K562 treated with DMSO at 1 percent for 24 hours (cell line): ENCODE data around the gene UQCC2. TPM values are rescaled to one million over a fixed set of nuclear protein-coding genes. Genes with fewer than 3 reads are reported as not detected.

Experiments
- total RNA-seq: library from RNA; unstranded; fragments of 300-600 nt; gene quantifications from 2 replicates; pipeline ENCODE4 v1.2.3, GENCODE V29; 2022; ENCODE audit warnings: low read depth; ENCODE audit not compliant: insufficient read depth

The UQCC2 gene
- total RNA-seq: 64.5 and 93.6 TPM in 2 replicates

GRCh38 chr6:33711140-33712129 is at the start of gene UQCC2:
Gene UQCC2 (minus strand): TSS chr6:33711700. CDS start chr6:33711686, 14 bp downstream.

GRCh38 chr6:33746651-33747100 is 35.2 kb upstream of the UQCC2 start, which contains the start of gene IP6K3:
Gene IP6K3 (minus strand): TSS chr6:33746905. CDS start chr6:33735476, 11,429 bp downstream.

Other genes starting within 250 kb of the UQCC2 start
- 33.3 and 36.6 TPM in 2 replicates for gene BAK1, start 131.4 kb downstream of the UQCC2 start, total RNA-seq
- 17.1 and 18.9 TPM in 2 replicates for gene ITPR3, start 90.4 kb downstream of the UQCC2 start, total RNA-seq
- not detected in 2 replicates for gene IP6K3, start 35.2 kb upstream of the UQCC2 start, total RNA-seq
- gene LEMD2, start 77.4 kb upstream of the UQCC2 start, total RNA-seq: 68.6 and 71.9 TPM in 2 replicates
- not detected in 2 replicates for gene MLN, start 92.3 kb upstream of the UQCC2 start, total RNA-seq